Measurements from ENCODE around the gene HLF.

Gene HLF

GRCh38 chr17:55273579-55274354 lies 9.0 kb downstream of the HLF start:
- H2BK15ac ChIP-seq (ENCODE audit: low read length), result no peak overlapping the region
- H2AFZ ChIP-seq (ENCODE audit: low read length), result no peak overlapping the region
- H3K79me1 ChIP-seq (ENCODE audit: low read depth, low read length), result no peaks in the 10 kb centered on the region
- H3K4me2 ChIP-seq (ENCODE audit: insufficient read depth, low read length, poor library complexity, severe bottlenecking), result no peak overlapping the region
- no peak overlapping the region for H3K27ac ChIP-seq (replicated peaks; ENCODE audit: low read length)
- H3K36me3 ChIP-seq (replicated peaks in 1 of 2; ENCODE audit: control insufficient read depth in 2 of 2, insufficient read depth in 2 of 2, low read length in 2 of 2), result no peaks in the 10 kb centered on the region
- H4K8ac ChIP-seq (ENCODE audit: low read depth, low read length), result no peak overlapping the region
- no peak overlapping the region for H3K4me3 ChIP-seq (ENCODE audit: low read length in 2 of 2)
- no peak overlapping the region for H3K23ac ChIP-seq (ENCODE audit: low read depth, low read length, poor library complexity)
- H2BK120ac ChIP-seq (ENCODE audit: low read depth, low read length), result no peak overlapping the region
- no peaks in the 10 kb centered on the region for H3K4me1 ChIP-seq (ENCODE audit: control insufficient read depth in 2 of 2, insufficient read depth in 1 of 2, low read depth in 1 of 2, low read length in 2 of 2)
- DNase-seq (ENCODE audit: low spot score), result no peak
- H3K14ac ChIP-seq (ENCODE audit: low read length), result no peak overlapping the region
- no peak overlapping the region for H3K18ac ChIP-seq (ENCODE audit: low read length)
- no peak overlapping the region for H4K91ac ChIP-seq (ENCODE audit: low read depth, low read length, poor library complexity)
- no peak overlapping the region for H3K4ac ChIP-seq (ENCODE audit: low read length)
- H2BK12ac ChIP-seq (ENCODE audit: low read length), result no peak overlapping the region
- peaks cover 0 to 45% (median 0%) of the 10 kb centered on the region in 3 experiments for H3K27me3 ChIP-seq (ENCODE audit: control insufficient read depth in 3 of 3, insufficient read depth in 3 of 3, low read depth in 1 of 3, low read length in 3 of 3)
- WGBS, 2 donors (ENCODE audit: extremely low coverage in 2 of 2, insufficient read length in 2 of 2, insufficient replicate concordance in 1 of 2), result no CpG with 5 or more reads among the region's 7 CpGs
- no peak overlapping the region for H3K9ac ChIP-seq (ENCODE audit: low read depth, low read length, poor library complexity)
- no peak overlapping the region for H2AK5ac ChIP-seq (ENCODE audit: low read depth, low read length)
- H3K9me3 ChIP-seq (replicated peaks in 1 of 2; ENCODE audit: control insufficient read depth in 2 of 2, insufficient read depth in 1 of 2, low read depth in 1 of 2, low read length in 2 of 2), result no peaks in the 10 kb centered on the region
- H2BK5ac ChIP-seq (ENCODE audit: low read length), result no peak overlapping the region

GRCh38 chr17:55274355-55275255 lies 9.8 kb downstream of the HLF start:
- no peaks in the 10 kb centered on the region for H3K9me3 ChIP-seq (replicated peaks in 1 of 2; ENCODE audit: control insufficient read depth in 2 of 2, insufficient read depth in 1 of 2, low read depth in 1 of 2, low read length in 2 of 2)
- H3K4me3 ChIP-seq (ENCODE audit: low read length in 2 of 2), result no peak overlapping the region
- no peak overlapping the region for H3K23ac ChIP-seq (ENCODE audit: low read depth, low read length, poor library complexity)
- no peak overlapping the region for H3K18ac ChIP-seq (ENCODE audit: low read length)
- no peaks in the 10 kb centered on the region for H3K36me3 ChIP-seq (replicated peaks in 1 of 2; ENCODE audit: control insufficient read depth in 2 of 2, insufficient read depth in 2 of 2, low read length in 2 of 2)
- no peak overlapping the region for H2AK5ac ChIP-seq (ENCODE audit: low read depth, low read length)
- H4K91ac ChIP-seq (ENCODE audit: low read depth, low read length, poor library complexity), result no peak overlapping the region
- no peak overlapping the region for H3K4me2 ChIP-seq (ENCODE audit: insufficient read depth, low read length, poor library complexity, severe bottlenecking)
- H4K8ac ChIP-seq (ENCODE audit: low read depth, low read length), result no peak overlapping the region
- H2BK120ac ChIP-seq (ENCODE audit: low read depth, low read length), result no peak overlapping the region
- WGBS, 2 donors (ENCODE audit: extremely low coverage in 2 of 2, insufficient read length in 2 of 2, insufficient replicate concordance in 1 of 2), result no CpG with 5 or more reads among the region's 7 CpGs
- H2BK5ac ChIP-seq (ENCODE audit: low read length), result no peak overlapping the region
- H2BK15ac ChIP-seq (ENCODE audit: low read length), result no peak overlapping the region
- no peak overlapping the region for H3K14ac ChIP-seq (ENCODE audit: low read length)
- H3K4ac ChIP-seq (ENCODE audit: low read length), result no peak overlapping the region
- H3K79me1 ChIP-seq (ENCODE audit: low read depth, low read length), result no peaks in the 10 kb centered on the region
- no peak overlapping the region for H2BK12ac ChIP-seq (ENCODE audit: low read length)
- H3K9ac ChIP-seq (ENCODE audit: low read depth, low read length, poor library complexity), result no peak overlapping the region
- no peak for DNase-seq (ENCODE audit: low spot score)
- no peak overlapping the region for H3K27ac ChIP-seq (replicated peaks; ENCODE audit: low read length)
- H3K27me3 ChIP-seq (ENCODE audit: control insufficient read depth in 3 of 3, insufficient read depth in 3 of 3, low read depth in 1 of 3, low read length in 3 of 3), result peaks cover 0 to 37% (median 0%) of the 10 kb centered on the region in 3 experiments
- no peak overlapping the region for H2AFZ ChIP-seq (ENCODE audit: low read length)
- H3K4me1 ChIP-seq (ENCODE audit: control insufficient read depth in 2 of 2, insufficient read depth in 1 of 2, low read depth in 1 of 2, low read length in 2 of 2), result no peaks in the 10 kb centered on the region

- Histone ChIP-seq H3K4me1 (ENCODE audit: control insufficient read depth in 2 of 2, insufficient read depth in 1 of 2, low read depth in 1 of 2, low read length in 2 of 2) (no peaks in the 10 kb centered on the region), H3K4ac (ENCODE audit: low read length) (no peak overlapping the region), H4K91ac (ENCODE audit: low read depth, low read length, poor library complexity) (no peak overlapping the region), H3K9me3 (replicated peaks in 1 of 2; ENCODE audit: control insufficient read depth in 2 of 2, insufficient read depth in 1 of 2, low read depth in 1 of 2, low read length in 2 of 2) (no peaks in the 10 kb centered on the region), H3K27me3 (ENCODE audit: control insufficient read depth in 3 of 3, insufficient read depth in 3 of 3, low read depth in 1 of 3, low read length in 3 of 3) (peaks cover 0 to 32% (median 0%) of the 10 kb centered on the region in 3 experiments), H2BK12ac (ENCODE audit: low read length) (no peak overlapping the region), H2BK5ac (ENCODE audit: low read length) (no peak overlapping the region), H4K8ac (ENCODE audit: low read depth, low read length) (no peak overlapping the region), H3K79me1 (ENCODE audit: low read depth, low read length) (no peaks in the 10 kb centered on the region), H3K27ac (replicated peaks; ENCODE audit: low read length) (no peak overlapping the region), H3K14ac (ENCODE audit: low read length) (no peak overlapping the region), H3K4me2 (ENCODE audit: insufficient read depth, low read length, poor library complexity, severe bottlenecking) (no peak overlapping the region), H3K9ac (ENCODE audit: low read depth, low read length, poor library complexity) (no peak overlapping the region), H3K36me3 (replicated peaks in 1 of 2; ENCODE audit: control insufficient read depth in 2 of 2, insufficient read depth in 2 of 2, low read length in 2 of 2) (no peaks in the 10 kb centered on the region), H2AFZ (ENCODE audit: low read length) (no peak overlapping the region), H2BK120ac (ENCODE audit: low read depth, low read length) (no peak overlapping the region), H3K18ac (ENCODE audit: low read length) (no peak overlapping the region), H3K23ac (ENCODE audit: low read depth, low read length, poor library complexity) (no peak overlapping the region), H3K4me3 (ENCODE audit: low read length in 2 of 2) (no peak overlapping the region), H2BK15ac (ENCODE audit: low read length) (no peak overlapping the region), H2AK5ac (ENCODE audit: low read depth, low read length) (no peak overlapping the region)
- WGBS, 2 donors (ENCODE audit: extremely low coverage in 2 of 2, insufficient read length in 2 of 2, insufficient replicate concordance in 1 of 2), result no CpG with 5 or more reads among the region's 7 CpGs
- DNase-seq (ENCODE audit: low spot score), result no peak
These were observed 11.4 kb downstream of the HLF start for GRCh38 chr17:55275894-55276804.

Measured in neuronal stem cell (in vitro differentiated cells).